ENCODE measurements around the gene CD7.

Gene CD7

GRCh38 chr17:82346342-82347300 lies 29.2 kb upstream of the CD7 start:
- peak in 1 of 2 donors; percentile 33 for DNase-seq

- no peak for DNase-seq
Measured at GRCh38 chr17:82345151-82345976, 28.0 kb upstream of the CD7 start.

- DNase-seq = no peak
Measured at GRCh38 chr17:82344175-82344907, 26.9 kb upstream of the CD7 start.

- no peak for DNase-seq
Measured at GRCh38 chr17:82343560-82343959, 26.2 kb upstream of the CD7 start.

- DNase-seq = no peak
Measured at GRCh38 chr17:82342361-82343079, 25.1 kb upstream of the CD7 start.

GRCh38 chr17:82339634-82340580 lies 22.5 kb upstream of the CD7 start:
- peak in 1 of 2 donors; percentile 13 for DNase-seq

- no peak for DNase-seq
Measured at GRCh38 chr17:82338858-82339633, 21.6 kb upstream of the CD7 start.

GRCh38 chr17:82334622-82335394 lies 17.4 kb upstream of the CD7 start:
- DNase-seq = peak; percentile 13 to 17

- DNase-seq = no peak
Measured at GRCh38 chr17:82334204-82334621, 16.8 kb upstream of the CD7 start.

GRCh38 chr17:82333279-82334171 lies 16.1 kb upstream of the CD7 start, which contains the start of gene SECTM1:
TSS of gene SECTM1 (minus strand) at chr17:82333766. CDS start at chr17:82327240, 6,526 bp downstream.
- peak in 1 of 2 donors; percentile 38 for DNase-seq

GRCh38 chr17:82332669-82333278 lies 15.4 kb upstream of the CD7 start:
- peak; percentile 72 to 81 for DNase-seq

GRCh38 chr17:82331345-82331939 lies 14.0 kb upstream of the CD7 start:
- DNase-seq = no peak

GRCh38 chr17:82330322-82331239 lies 13.2 kb upstream of the CD7 start:
- DNase-seq = no peak

- DNase-seq = no peak
Measured at GRCh38 chr17:82329683-82330321, 12.4 kb upstream of the CD7 start.

- DNase-seq = no peak
Measured at GRCh38 chr17:82328994-82329507, 11.6 kb upstream of the CD7 start.
